Liver (tissue), 9 donors: Measurements from ENCODE around the gene MRGPRX4. TPM values are rescaled to one million over a fixed set of nuclear protein-coding genes. Genes with fewer than 3 reads are reported as not detected.

Source experiments
- DNase-seq: peaks from one replicate; pipeline ENCODE4 v3.0.0-alpha.2; 2017; ENCODE audit warnings: low spot score
- H3K27ac ChIP-seq, 2 donors: one replicate each; pipeline ENCODE4 v1.7.0; 2013; ENCODE audit warnings: inconsistent platforms in 2 of 2, low read length in 2 of 2, control low read depth in 1 of 2, low read depth in 1 of 2, mild to moderate bottlenecking in 1 of 2
- H3K27me3 ChIP-seq, 4 donors: one replicate each; pipeline versions ENCODE4 v1.6.1 to v1.7.0; 2013; ENCODE audit warnings: low read length in 3 of 4, inconsistent platforms in 1 of 4, mild to moderate bottlenecking in 1 of 4, moderate library complexity in 1 of 4; ENCODE audit not compliant: control insufficient read depth in 4 of 4, insufficient read depth in 4 of 4
- H3K36me3 ChIP-seq, 4 donors: one replicate each; pipeline versions ENCODE4 v1.6.1 to v1.7.0; 2013; ENCODE audit warnings: low read length in 3 of 4, mild to moderate bottlenecking in 3 of 4, low read depth in 1 of 4, moderate library complexity in 1 of 4; ENCODE audit not compliant: control insufficient read depth in 4 of 4, insufficient read depth in 3 of 4
- H3K4me1 ChIP-seq, 4 donors: one replicate each; pipeline versions ENCODE4 v1.6.1 to v1.7.0; 2013; ENCODE audit warnings: low read length in 3 of 4, mild to moderate bottlenecking in 3 of 4, moderate library complexity in 1 of 4; ENCODE audit not compliant: control insufficient read depth in 4 of 4, insufficient read depth in 4 of 4
- H3K4me3 ChIP-seq, 3 donors: one replicate each; pipeline versions ENCODE4 v1.6.1 to v1.7.0; 2013; ENCODE audit warnings: low read length in 3 of 3, control low read depth in 1 of 3, low read depth in 1 of 3, mild to moderate bottlenecking in 1 of 3
- H3K9ac ChIP-seq, 2 donors: one replicate each; pipeline ENCODE4 v1.7.0; 2013; ENCODE audit warnings: low read length in 2 of 2, mild to moderate bottlenecking in 2 of 2, moderate library complexity in 2 of 2, control low read depth in 1 of 2, low read depth in 1 of 2
- H3K9me3 ChIP-seq, 4 donors: one replicate each; pipeline versions ENCODE4 v1.6.1 to v1.7.0; 2013; ENCODE audit warnings: low read length in 3 of 4; ENCODE audit not compliant: control insufficient read depth in 4 of 4
- EGR1 ChIP-seq, 2 donors: IDR thresholded peaks; 2 replicates each; pipeline ENCODE4 v1.6.1; 2016 to 2018; ENCODE audit warnings: antibody characterized with exemption in 2 of 2, low read depth in 2 of 2
- FOXA1 ChIP-seq: IDR thresholded peaks from 2 replicates; pipeline ENCODE4 v1.6.1; 2016; ENCODE audit warnings: antibody characterized with exemption
- FOXA2 ChIP-seq: IDR thresholded peaks from 2 replicates; pipeline ENCODE4 v1.6.1; 2016; ENCODE audit warnings: antibody characterized with exemption
- GABPA ChIP-seq, 2 donors: IDR thresholded peaks in 1 of 2; conservative IDR thresholded peaks in 1 of 2; 2 replicates each; pipeline ENCODE4 v1.6.1; 2016; ENCODE audit warnings: antibody characterized with exemption in 2 of 2, mild to moderate bottlenecking in 1 of 2, moderate library complexity in 1 of 2
- HNF4A ChIP-seq, 2 donors: conservative IDR thresholded peaks; 2 replicates each; pipeline ENCODE4 v1.6.1; 2016; ENCODE audit warnings: antibody characterized with exemption in 2 of 2, mild to moderate bottlenecking in 2 of 2
- HNF4G ChIP-seq: IDR thresholded peaks from 2 replicates; pipeline ENCODE4 v1.6.1; 2016; ENCODE audit warnings: antibody characterized with exemption
- JUND ChIP-seq, 2 donors: IDR thresholded peaks; 2 replicates each; pipeline ENCODE4 v1.6.1; 2016; ENCODE audit warnings: antibody characterized with exemption in 2 of 2
- NR2F2 ChIP-seq: IDR thresholded peaks from 2 replicates; pipeline ENCODE4 v1.6.1; 2016; ENCODE audit warnings: antibody characterized with exemption
- RAD21 ChIP-seq, 2 donors: IDR thresholded peaks; 2 replicates each; pipeline ENCODE4 v1.6.1; 2016; ENCODE audit warnings: antibody characterized with exemption in 2 of 2, mild to moderate bottlenecking in 2 of 2
- RXRA ChIP-seq, 2 donors: IDR thresholded peaks; 2 replicates each; pipeline ENCODE4 v1.6.1; 2017 to 2018; ENCODE audit warnings: antibody characterized with exemption in 2 of 2, mild to moderate bottlenecking in 1 of 2
- SP1 ChIP-seq: IDR thresholded peaks from 2 replicates; pipeline ENCODE4 v1.6.1; 2018; ENCODE audit warnings: antibody characterized with exemption, mild to moderate bottlenecking
- YY1 ChIP-seq: IDR thresholded peaks from 2 replicates; pipeline ENCODE4 v1.6.1; 2016; ENCODE audit warnings: antibody characterized with exemption, mild to moderate bottlenecking
- WGBS: extraction: QIAGEN DNeasy Blood & Tissue Kit; methylation state at CpG from one replicate; pipeline ENCODE4 v1.1.7; 2013; 5-methylcytosine and 5-hydroxymethylcytosine counted together
- polyA plus RNA-seq, 2 donors: library from polyadenylated mRNA; stranded (reverse) in 1 of 2; unstranded in 1 of 2; fragments of 200-250 nt in 1 of 2; fragments of >200 nt in 1 of 2; fragmentation: Nextera tagmentation in 1 of 2; extraction: Ambion mirVana in 1 of 2; gene quantifications; one replicate each; pipeline versions ENCODE4 v1.2.1 to v1.2.3, GENCODE V29; 2013 to 2015
- total RNA-seq, 2 donors: library from RNA; depleted of rRNA; stranded (reverse); fragments of >200 nt; gene quantifications; one replicate each; pipeline ENCODE4 v1.2.3, GENCODE V29; 2014
- TF ChIP-seq, protein P1 (sequence below): IDR thresholded peaks from 2 replicates; pipeline ENCODE4 v1.6.1; 2016; ENCODE audit warnings: antibody characterized with exemption
- TF ChIP-seq, protein P2 (sequence below): IDR thresholded peaks from 2 replicates; pipeline ENCODE4 v1.6.1; 2016; ENCODE audit warnings: antibody characterized with exemption
- TF ChIP-seq, protein P3 (sequence below): fragments of 150-350 bp; IDR thresholded peaks from 2 replicates; pipeline ENCODE4 v1.5.1; 2017; ENCODE audit warnings: improper control_type of control experiment, low read depth, low read length; ENCODE audit not compliant: missing input control
- TF ChIP-seq, protein P4 (sequence below): IDR thresholded peaks from 2 replicates; pipeline ENCODE4 v1.6.1; 2016; ENCODE audit warnings: antibody characterized with exemption, mild to moderate bottlenecking
- TF ChIP-seq, protein P5 (sequence below): IDR thresholded peaks from 2 replicates; pipeline ENCODE4 v1.6.1; 2016; ENCODE audit warnings: antibody characterized with exemption
- donor health status: healthy.
- donor health status: healthy.
- donor health status: healthy.
- donor health status: healthy.
- donor health status: healthy.

MRGPRX4 gene
- total and polyA plus RNA-seq, 4 donors, result not detected

DNA sequence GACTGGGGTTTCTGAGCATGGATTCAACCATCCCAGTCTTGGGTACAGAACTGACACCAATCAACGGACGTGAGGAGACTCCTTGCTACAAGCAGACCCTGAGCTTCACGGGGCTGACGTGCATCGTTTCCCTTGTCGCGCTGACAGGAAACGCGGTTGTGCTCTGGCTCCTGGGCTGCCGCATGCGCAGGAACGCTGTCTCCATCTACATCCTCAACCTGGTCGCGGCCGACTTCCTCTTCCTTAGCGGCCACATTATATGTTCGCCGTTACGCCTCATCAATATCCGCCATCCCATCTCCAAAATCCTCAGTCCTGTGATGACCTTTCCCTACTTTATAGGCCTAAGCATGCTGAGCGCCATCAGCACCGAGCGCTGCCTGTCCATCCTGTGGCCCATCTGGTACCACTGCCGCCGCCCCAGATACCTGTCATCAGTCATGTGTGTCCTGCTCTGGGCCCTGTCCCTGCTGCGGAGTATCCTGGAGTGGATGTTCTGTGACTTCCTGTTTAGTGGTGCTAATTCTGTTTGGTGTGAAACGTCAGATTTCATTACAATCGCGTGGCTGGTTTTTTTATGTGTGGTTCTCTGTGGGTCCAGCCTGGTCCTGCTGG, 35.3 kb upstream of the MRGPRX4 start (continued):
- TF ChIP-seq, protein P1, sequence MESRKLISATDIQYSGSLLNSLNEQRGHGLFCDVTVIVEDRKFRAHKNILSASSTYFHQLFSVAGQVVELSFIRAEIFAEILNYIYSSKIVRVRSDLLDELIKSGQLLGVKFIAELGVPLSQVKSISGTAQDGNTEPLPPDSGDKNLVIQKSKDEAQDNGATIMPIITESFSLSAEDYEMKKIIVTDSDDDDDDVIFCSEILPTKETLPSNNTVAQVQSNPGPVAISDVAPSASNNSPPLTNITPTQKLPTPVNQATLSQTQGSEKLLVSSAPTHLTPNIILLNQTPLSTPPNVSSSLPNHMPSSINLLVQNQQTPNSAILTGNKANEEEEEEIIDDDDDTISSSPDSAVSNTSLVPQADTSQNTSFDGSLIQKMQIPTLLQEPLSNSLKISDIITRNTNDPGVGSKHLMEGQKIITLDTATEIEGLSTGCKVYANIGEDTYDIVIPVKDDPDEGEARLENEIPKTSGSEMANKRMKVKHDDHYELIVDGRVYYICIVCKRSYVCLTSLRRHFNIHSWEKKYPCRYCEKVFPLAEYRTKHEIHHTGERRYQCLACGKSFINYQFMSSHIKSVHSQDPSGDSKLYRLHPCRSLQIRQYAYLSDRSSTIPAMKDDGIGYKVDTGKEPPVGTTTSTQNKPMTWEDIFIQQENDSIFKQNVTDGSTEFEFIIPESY, result no peak
- TF ChIP-seq GABPA (IDR thresholded peaks at IDR 0.05 in 1 of 2, conservative IDR thresholded peaks at IDR 0.05 in 1 of 2), result no peak

DNA sequence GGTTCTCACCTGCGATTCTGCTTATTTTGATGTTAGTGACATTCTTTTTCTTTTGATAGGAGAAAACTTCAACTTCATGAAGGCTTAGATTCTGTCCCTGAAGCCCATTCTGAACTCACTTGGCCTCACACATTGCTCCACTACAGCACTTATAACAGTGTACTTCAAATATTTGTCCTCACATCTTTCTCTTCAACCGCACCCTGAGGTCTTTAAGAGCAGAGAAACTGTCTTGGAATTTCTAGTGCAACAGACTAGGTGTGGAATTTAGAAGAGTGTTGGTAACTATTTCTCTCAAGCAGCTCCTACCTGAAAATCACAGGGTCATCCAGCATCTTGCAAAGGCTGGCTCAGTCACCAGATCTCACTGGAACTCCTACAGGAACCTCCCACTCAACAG, 32.5 kb upstream of the MRGPRX4 start:
- DNase-seq, result no peak
- Histone ChIP-seq H3K27me3 (no peaks in the 10 kb centered on the region), H3K4me3 (no peak overlapping the region), H3K36me3 (no peaks in the 10 kb centered on the region), H3K9ac (no peak overlapping the region), H3K9me3 (no peaks in the 10 kb centered on the region), H3K27ac (no peak overlapping the region), H3K4me1 (no peaks in the 10 kb centered on the region)
- WGBS, result 93% methylated on average over 2 of the region's 2 CpGs
- TF ChIP-seq SP1 (no peak), RXRA (IDR thresholded peaks at IDR 0.05) (no peak), JUND (IDR thresholded peaks at IDR 0.05) (no peak), FOXA2 (no peak), HNF4G (no peak), FOXA1 (no peak), HNF4A (conservative IDR thresholded peaks at IDR 0.05) (no peak), GABPA (IDR thresholded peaks at IDR 0.05 in 1 of 2, conservative IDR thresholded peaks at IDR 0.05 in 1 of 2) (no peak), RAD21 (IDR thresholded peaks at IDR 0.05) (no peak), YY1 (no peak), NR2F2 (no peak), EGR1 (IDR thresholded peaks at IDR 0.05; ENCODE audit: low read depth in 2 of 2) (no peak)
- TF ChIP-seq, protein P2, sequence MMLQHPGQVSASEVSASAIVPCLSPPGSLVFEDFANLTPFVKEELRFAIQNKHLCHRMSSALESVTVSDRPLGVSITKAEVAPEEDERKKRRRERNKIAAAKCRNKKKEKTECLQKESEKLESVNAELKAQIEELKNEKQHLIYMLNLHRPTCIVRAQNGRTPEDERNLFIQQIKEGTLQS, result no peak
- TF ChIP-seq, protein P1, result no peak
- TF ChIP-seq, protein P3, sequence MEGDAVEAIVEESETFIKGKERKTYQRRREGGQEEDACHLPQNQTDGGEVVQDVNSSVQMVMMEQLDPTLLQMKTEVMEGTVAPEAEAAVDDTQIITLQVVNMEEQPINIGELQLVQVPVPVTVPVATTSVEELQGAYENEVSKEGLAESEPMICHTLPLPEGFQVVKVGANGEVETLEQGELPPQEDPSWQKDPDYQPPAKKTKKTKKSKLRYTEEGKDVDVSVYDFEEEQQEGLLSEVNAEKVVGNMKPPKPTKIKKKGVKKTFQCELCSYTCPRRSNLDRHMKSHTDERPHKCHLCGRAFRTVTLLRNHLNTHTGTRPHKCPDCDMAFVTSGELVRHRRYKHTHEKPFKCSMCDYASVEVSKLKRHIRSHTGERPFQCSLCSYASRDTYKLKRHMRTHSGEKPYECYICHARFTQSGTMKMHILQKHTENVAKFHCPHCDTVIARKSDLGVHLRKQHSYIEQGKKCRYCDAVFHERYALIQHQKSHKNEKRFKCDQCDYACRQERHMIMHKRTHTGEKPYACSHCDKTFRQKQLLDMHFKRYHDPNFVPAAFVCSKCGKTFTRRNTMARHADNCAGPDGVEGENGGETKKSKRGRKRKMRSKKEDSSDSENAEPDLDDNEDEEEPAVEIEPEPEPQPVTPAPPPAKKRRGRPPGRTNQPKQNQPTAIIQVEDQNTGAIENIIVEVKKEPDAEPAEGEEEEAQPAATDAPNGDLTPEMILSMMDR, result no peak
- TF ChIP-seq, protein P4, sequence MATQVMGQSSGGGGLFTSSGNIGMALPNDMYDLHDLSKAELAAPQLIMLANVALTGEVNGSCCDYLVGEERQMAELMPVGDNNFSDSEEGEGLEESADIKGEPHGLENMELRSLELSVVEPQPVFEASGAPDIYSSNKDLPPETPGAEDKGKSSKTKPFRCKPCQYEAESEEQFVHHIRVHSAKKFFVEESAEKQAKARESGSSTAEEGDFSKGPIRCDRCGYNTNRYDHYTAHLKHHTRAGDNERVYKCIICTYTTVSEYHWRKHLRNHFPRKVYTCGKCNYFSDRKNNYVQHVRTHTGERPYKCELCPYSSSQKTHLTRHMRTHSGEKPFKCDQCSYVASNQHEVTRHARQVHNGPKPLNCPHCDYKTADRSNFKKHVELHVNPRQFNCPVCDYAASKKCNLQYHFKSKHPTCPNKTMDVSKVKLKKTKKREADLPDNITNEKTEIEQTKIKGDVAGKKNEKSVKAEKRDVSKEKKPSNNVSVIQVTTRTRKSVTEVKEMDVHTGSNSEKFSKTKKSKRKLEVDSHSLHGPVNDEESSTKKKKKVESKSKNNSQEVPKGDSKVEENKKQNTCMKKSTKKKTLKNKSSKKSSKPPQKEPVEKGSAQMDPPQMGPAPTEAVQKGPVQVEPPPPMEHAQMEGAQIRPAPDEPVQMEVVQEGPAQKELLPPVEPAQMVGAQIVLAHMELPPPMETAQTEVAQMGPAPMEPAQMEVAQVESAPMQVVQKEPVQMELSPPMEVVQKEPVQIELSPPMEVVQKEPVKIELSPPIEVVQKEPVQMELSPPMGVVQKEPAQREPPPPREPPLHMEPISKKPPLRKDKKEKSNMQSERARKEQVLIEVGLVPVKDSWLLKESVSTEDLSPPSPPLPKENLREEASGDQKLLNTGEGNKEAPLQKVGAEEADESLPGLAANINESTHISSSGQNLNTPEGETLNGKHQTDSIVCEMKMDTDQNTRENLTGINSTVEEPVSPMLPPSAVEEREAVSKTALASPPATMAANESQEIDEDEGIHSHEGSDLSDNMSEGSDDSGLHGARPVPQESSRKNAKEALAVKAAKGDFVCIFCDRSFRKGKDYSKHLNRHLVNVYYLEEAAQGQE, result no peak
- TF ChIP-seq, protein P5, sequence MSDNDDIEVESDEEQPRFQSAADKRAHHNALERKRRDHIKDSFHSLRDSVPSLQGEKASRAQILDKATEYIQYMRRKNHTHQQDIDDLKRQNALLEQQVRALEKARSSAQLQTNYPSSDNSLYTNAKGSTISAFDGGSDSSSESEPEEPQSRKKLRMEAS, result no peak
